Ishikawa (cell line): ENCODE measurements around the gene TNK2.

Experiments
- CEBPB ChIP-seq: IDR thresholded peaks from 2 replicates; pipeline ENCODE4 v1.6.1; 2012
- EP300 ChIP-seq: IDR thresholded peaks from 2 replicates; pipeline ENCODE4 v1.6.1; 2012; ENCODE audit warnings: borderline replicate concordance
- TAF1 ChIP-seq: IDR thresholded peaks from 2 replicates; pipeline ENCODE4 v1.6.1; 2012; ENCODE audit warnings: low read depth, mild to moderate bottlenecking

- TF ChIP-seq EP300, result no peak
- TF ChIP-seq TAF1, result no peak
- TF ChIP-seq CEBPB, result no peak
Observed at GRCh38 chr3:195883801-195884200, 24.6 kb downstream of the TNK2 start.
